Measurements from ENCODE around the gene CHMP3.

Gene CHMP3

GRCh38 chr2:86454238-86454637 is 109.0 kb downstream of the CHMP3 start:
- H3K36me3 ChIP-seq (ENCODE audit: insufficient read depth, low read length): peaks cover 100% of the 10 kb centered on the region
- H3K27ac ChIP-seq (ENCODE audit: low read length): no peak overlapping the region
- no peak overlapping the region for H3K4me3 ChIP-seq (ENCODE audit: low read depth in 1 of 2, low read length in 2 of 2)

GRCh38 chr2:86453836-86454235 is 109.4 kb downstream of the CHMP3 start:
- DNase-seq (no peak), ATAC-seq (ENCODE audit: insufficient read depth, low read depth) (no peak)
- H3K9ac ChIP-seq (ENCODE audit: low read depth, low read length): no peak overlapping the region
- peaks cover 80% of the 10 kb centered on the region for H3K79me2 ChIP-seq (ENCODE audit: insufficient read depth, low read length)
- no peaks in the 10 kb centered on the region for H3K27me3 ChIP-seq (ENCODE audit: insufficient read depth, low read length, poor library complexity)
- H3K36me3 ChIP-seq (ENCODE audit: insufficient read depth, low read length): peaks cover 100% of the 10 kb centered on the region
- H4K20me1 ChIP-seq (ENCODE audit: insufficient read depth, low read length): peaks cover 24% of the 10 kb centered on the region
- 0 out of 2 replicates have a peak, but pooled peaks cover 2% of the 10 kb centered on the region for H3K4me1 ChIP-seq (ENCODE audit: insufficient read depth, low read length)
- H2AFZ ChIP-seq (ENCODE audit: low read depth, low read length): no peak overlapping the region
- H3K4me2 ChIP-seq (ENCODE audit: insufficient read depth, low read length): no peak overlapping the region
- no peak for TF ChIP-seq CTCF (IDR thresholded peaks at IDR 0.05; ENCODE audit: borderline replicate concordance, extremely low read depth, low read length, poor library complexity, severe bottlenecking)
- TF ChIP-seq EZH2 (IDR thresholded peaks at IDR 0.05; ENCODE audit: borderline replicate concordance, low read depth, low read length, severe bottlenecking): no peak
- H3K9me3 ChIP-seq (ENCODE audit: insufficient read depth, low read length, severe bottlenecking): no peaks in the 10 kb centered on the region
- H3K27ac ChIP-seq (ENCODE audit: low read length): no peak overlapping the region
- no peak overlapping the region for H3K4me3 ChIP-seq (ENCODE audit: low read depth in 1 of 2, low read length in 2 of 2)

More at GRCh38 chr2:86454238-86454637, 109.0 kb downstream of the CHMP3 start:
- Histone ChIP-seq H3K27me3 (ENCODE audit: insufficient read depth, low read length, poor library complexity) (no peaks in the 10 kb centered on the region), H3K9ac (ENCODE audit: low read depth, low read length) (no peak overlapping the region), H3K4me2 (ENCODE audit: insufficient read depth, low read length) (no peak overlapping the region), H2AFZ (ENCODE audit: low read depth, low read length) (no peak overlapping the region), H3K9me3 (ENCODE audit: insufficient read depth, low read length, severe bottlenecking) (no peaks in the 10 kb centered on the region), H4K20me1 (ENCODE audit: insufficient read depth, low read length) (peaks cover 22% of the 10 kb centered on the region), H3K79me2 (ENCODE audit: insufficient read depth, low read length) (peaks cover 79% of the 10 kb centered on the region), H3K4me1 (ENCODE audit: insufficient read depth, low read length) (0 out of 2 replicates have a peak, but pooled peaks cover 2% of the 10 kb centered on the region)
- DNase-seq (no peak), ATAC-seq (ENCODE audit: insufficient read depth, low read depth) (no peak)
- TF ChIP-seq EZH2 (IDR thresholded peaks at IDR 0.05; ENCODE audit: borderline replicate concordance, low read depth, low read length, severe bottlenecking) (no peak), CTCF (IDR thresholded peaks at IDR 0.05; ENCODE audit: borderline replicate concordance, extremely low read depth, low read length, poor library complexity, severe bottlenecking) (no peak)
